Naive thymus-derived CD4-positive, alpha-beta T cell (primary cell): ENCODE data around the gene HAPLN3. TPM values are rescaled to one million over a fixed set of nuclear protein-coding genes. Genes with fewer than 3 reads are reported as not detected.
"Not testable (repeated sequence)": the region's sequence is repeated elsewhere in the genome, so short reads cannot be mapped to it uniquely, and the experiment has no call there.

ENCODE experiments used
- ATAC-seq: fragments of 150-1000 bp; cut with Tn5 transposase; 2 replicates; pipeline ENCODE4 v1.10.0; 2021; ENCODE audit warnings: mild to moderate bottlenecking, moderate library complexity
- CTCF ChIA-PET: fragments of 350-600 bp; sonication (Branson Sonifier 250); formaldehyde crosslinking; loops from one replicate; lab custom pipeline; 2021; ENCODE audit warnings: antibody characterized with exemption; lab: Charles Lee
- POLR2A ChIA-PET: fragments of 350-600 bp; sonication (Branson Sonifier 250); formaldehyde crosslinking; loops from one replicate; lab custom pipeline; 2021; ENCODE audit warnings: antibody characterized with exemption, inconsistent platforms; lab: Charles Lee
- DNase-seq, 9 donors: peaks; one replicate each; pipeline versions ENCODE4 v3.0.0 to v3.0.0-alpha.2; 2020 to 2022; ENCODE audit warnings: mixed read lengths in 1 of 9
- H3K27ac ChIP-seq: one replicate; pipeline ENCODE4 v1.7.0; 2013; ENCODE audit warnings: mild to moderate bottlenecking, low read depth, low read length, moderate library complexity
- H3K27me3 ChIP-seq, 2 donors: one replicate each; pipeline ENCODE4 v1.7.0; 2013; ENCODE audit warnings: low read length in 2 of 2, mild to moderate bottlenecking in 2 of 2, moderate library complexity in 2 of 2; ENCODE audit not compliant: control insufficient read depth in 2 of 2, insufficient read depth in 2 of 2
- H3K36me3 ChIP-seq, 3 experiments: 1 replicate in 2 of 3; 2 replicates in 1 of 3; pipeline ENCODE4 v1.7.0; 2013; ENCODE audit warnings: low read length in 3 of 3, mild to moderate bottlenecking in 3 of 3, moderate library complexity in 1 of 3; ENCODE audit not compliant: insufficient read depth in 3 of 3, control insufficient read depth in 2 of 3
- H3K4me1 ChIP-seq, 2 donors: one replicate each; pipeline ENCODE4 v1.7.0; 2013; ENCODE audit warnings: low read length in 2 of 2, mild to moderate bottlenecking in 2 of 2, moderate library complexity in 1 of 2; ENCODE audit not compliant: control insufficient read depth in 2 of 2, insufficient read depth in 2 of 2
- H3K4me3 ChIP-seq: 2 replicates; pipeline ENCODE4 v1.7.0; 2013; ENCODE audit warnings: mild to moderate bottlenecking, low read length
- H3K9me3 ChIP-seq, 3 experiments: 1 replicate in 2 of 3; 2 replicates in 1 of 3; pipeline ENCODE4 v1.7.0; 2013; ENCODE audit warnings: low read length in 3 of 3; ENCODE audit not compliant: control insufficient read depth in 2 of 3
- H3K27ac Mint-ChIP-seq, 9 donors: one replicate each; pipeline ENCODE4 v1.8.0; 2020 to 2022; ENCODE audit warnings: mixed read lengths in 9 of 9, mild to moderate bottlenecking in 8 of 9, moderate library complexity in 5 of 9, inconsistent platforms in 2 of 9
- H3K27me3 Mint-ChIP-seq, 5 donors: one replicate each; pipeline ENCODE4 v1.8.0; 2021 to 2022; ENCODE audit warnings: mixed read lengths in 5 of 5, mild to moderate bottlenecking in 1 of 5
- H3K36me3 Mint-ChIP-seq, 5 donors: one replicate each; pipeline ENCODE4 v1.8.0; 2020 to 2022; ENCODE audit warnings: mixed read lengths in 5 of 5, mild to moderate bottlenecking in 3 of 5, inconsistent platforms in 1 of 5
- H3K4me1 Mint-ChIP-seq, 7 donors: one replicate each; pipeline ENCODE4 v1.8.0; 2020 to 2022; ENCODE audit warnings: mixed read lengths in 7 of 7, mild to moderate bottlenecking in 3 of 7, inconsistent platforms in 1 of 7
- H3K4me3 Mint-ChIP-seq, 10 donors: one replicate each; pipeline ENCODE4 v1.8.0; 2020 to 2022; ENCODE audit warnings: mild to moderate bottlenecking in 10 of 10, mixed read lengths in 10 of 10, moderate library complexity in 6 of 10, inconsistent platforms in 2 of 10
- H3K9me3 Mint-ChIP-seq, 11 donors: one replicate each; pipeline ENCODE4 v1.8.0; 2020 to 2022; ENCODE audit warnings: mixed read lengths in 11 of 11, mild to moderate bottlenecking in 4 of 11, inconsistent platforms in 1 of 11, moderate library complexity in 1 of 11
- intact Hi-C, 2 donors: fragments of 100-400 bp; cut with micrococcal nuclease; formaldehyde crosslinking; loops; one replicate each; pipeline ENCODE4 v1.15.1; 2023
- polyA plus RNA-seq, 2 donors: library from polyadenylated mRNA; unstranded; fragments of 300-500 nt; fragmentation: Illumina TruSeq; gene quantifications; one replicate each; pipeline ENCODE4 v1.2.3, GENCODE V29; 2021
- total RNA-seq, 6 experiments: library from RNA in 5 of 6; stranded (reverse) in 5 of 6; gene quantifications; 1 replicate in 5 of 6; 2 replicates in 1 of 6; pipeline ENCODE4 v1.2.3 and lab custom pipeline; 2021 to 2026

Gene HAPLN3
- total and polyA plus RNA-seq, 7 experiments from 2014 or later = 37.1 to 158 (median 78.0) TPM

GRCh38 chr15:88932875-88933330 is 37.6 kb upstream of the HAPLN3 start:
- Histone ChIP-seq H3K9me3 (peaks cover 0 to 9% (median 0%) of the 10 kb centered on the region in 3 experiments), H3K27ac (no peak overlapping the region), H3K4me3 (no peak overlapping the region), H3K36me3 (no peaks in the 10 kb centered on the region), H3K27me3 (no peaks in the 10 kb centered on the region), H3K4me1 (no peaks in the 10 kb centered on the region)
- ATAC-seq = no peak
- CTCF ChIA-PET = no interaction called here
- no peak for DNase-seq
- Mint-ChIP-seq H3K4me3 (no peak overlapping the region), H3K9me3 (peaks cover 0 to 28% (median 5%) of the 10 kb centered on the region in 11 donors), H3K27ac (no peak overlapping the region), H3K4me1 (no peaks in the 10 kb centered on the region), H3K27me3 (peaks cover 5 to 23% (median 12%) of the 10 kb centered on the region in 5 donors), H3K36me3 (peaks cover 0 to 7% (median 0%) of the 10 kb centered on the region in 5 donors)
- intact Hi-C loops = no loop called here
- POLR2A ChIA-PET = no interaction called here

DNA sequence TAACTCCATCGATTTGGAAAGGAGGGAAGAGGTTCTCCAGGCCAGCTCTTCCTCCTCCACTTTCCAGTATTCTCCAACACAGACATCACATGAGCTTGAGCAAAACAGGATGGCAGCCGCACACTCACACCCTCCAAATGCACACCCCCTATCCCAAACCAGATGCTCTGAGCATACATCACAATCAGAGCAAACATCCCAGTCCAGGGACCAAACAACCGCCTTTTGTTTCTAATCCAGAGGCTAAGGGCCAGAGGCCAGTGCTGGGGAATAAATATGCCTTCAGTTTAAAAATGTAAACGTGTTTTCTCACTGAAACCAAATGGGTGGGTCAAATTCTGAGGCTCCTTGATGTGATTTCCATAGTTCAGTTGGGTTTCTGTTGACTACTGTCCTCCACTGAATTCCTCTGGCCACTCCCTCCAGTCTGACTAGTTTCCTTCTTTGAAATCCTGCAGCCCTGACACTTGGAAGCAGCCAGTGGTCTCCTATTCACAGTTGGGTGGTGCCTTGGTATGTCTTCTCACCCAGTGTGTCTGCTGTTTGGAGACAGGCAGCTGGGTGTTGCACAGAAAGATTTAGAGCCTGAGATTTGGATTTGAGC is 37.0 kb upstream of the HAPLN3 start:
- peaks cover 0 to 7% (median 0%) of the 10 kb centered on the region in 5 donors for H3K36me3 Mint-ChIP-seq
- no peaks in the 10 kb centered on the region for H3K4me1 Mint-ChIP-seq
- ATAC-seq (no peak), DNase-seq (no peak)
- Histone ChIP-seq H3K27me3 (no peaks in the 10 kb centered on the region), H3K4me1 (no peaks in the 10 kb centered on the region), H3K27ac (no peak overlapping the region), H3K9me3 (peaks cover 0 to 9% (median 0%) of the 10 kb centered on the region in 3 experiments), H3K36me3 (no peaks in the 10 kb centered on the region), H3K4me3 (no peak overlapping the region)
- no peak overlapping the region for H3K27ac Mint-ChIP-seq
- intact Hi-C loops = no loop called here
- ChIA-PET POLR2A (no interaction called here), CTCF (no interaction called here)
- peaks cover 5 to 23% (median 12%) of the 10 kb centered on the region in 5 donors for H3K27me3 Mint-ChIP-seq
- no peak overlapping the region for H3K4me3 Mint-ChIP-seq
- peaks cover 0 to 30% (median 5%) of the 10 kb centered on the region in 11 donors for H3K9me3 Mint-ChIP-seq

GRCh38 chr15:88930579-88930978 is 35.2 kb upstream of the HAPLN3 start:
- H3K4me3 ChIP-seq = no peak overlapping the region
- ChIA-PET POLR2A (no interaction called here), CTCF (no interaction called here)
- H3K27me3 Mint-ChIP-seq = peaks cover 5 to 20% (median 12%) of the 10 kb centered on the region in 5 donors
- H3K9me3 ChIP-seq = peaks cover 0 to 9% (median 0%) of the 10 kb centered on the region in 3 experiments
- H3K4me1 Mint-ChIP-seq = no peaks in the 10 kb centered on the region
- intact Hi-C loops = no loop called here
- H3K27ac ChIP-seq = no peak overlapping the region
- H3K4me3 Mint-ChIP-seq = no peak overlapping the region
- ATAC-seq (no peak), DNase-seq (no peak)
- H3K36me3 ChIP-seq = no peaks in the 10 kb centered on the region
- no peaks in the 10 kb centered on the region for H3K27me3 ChIP-seq
- peaks cover 0 to 30% (median 6%) of the 10 kb centered on the region in 11 donors for H3K9me3 Mint-ChIP-seq
- no peak overlapping the region for H3K27ac Mint-ChIP-seq
- no peaks in the 10 kb centered on the region for H3K4me1 ChIP-seq
- peaks cover 0 to 7% (median 0%) of the 10 kb centered on the region in 5 donors for H3K36me3 Mint-ChIP-seq

DNA sequence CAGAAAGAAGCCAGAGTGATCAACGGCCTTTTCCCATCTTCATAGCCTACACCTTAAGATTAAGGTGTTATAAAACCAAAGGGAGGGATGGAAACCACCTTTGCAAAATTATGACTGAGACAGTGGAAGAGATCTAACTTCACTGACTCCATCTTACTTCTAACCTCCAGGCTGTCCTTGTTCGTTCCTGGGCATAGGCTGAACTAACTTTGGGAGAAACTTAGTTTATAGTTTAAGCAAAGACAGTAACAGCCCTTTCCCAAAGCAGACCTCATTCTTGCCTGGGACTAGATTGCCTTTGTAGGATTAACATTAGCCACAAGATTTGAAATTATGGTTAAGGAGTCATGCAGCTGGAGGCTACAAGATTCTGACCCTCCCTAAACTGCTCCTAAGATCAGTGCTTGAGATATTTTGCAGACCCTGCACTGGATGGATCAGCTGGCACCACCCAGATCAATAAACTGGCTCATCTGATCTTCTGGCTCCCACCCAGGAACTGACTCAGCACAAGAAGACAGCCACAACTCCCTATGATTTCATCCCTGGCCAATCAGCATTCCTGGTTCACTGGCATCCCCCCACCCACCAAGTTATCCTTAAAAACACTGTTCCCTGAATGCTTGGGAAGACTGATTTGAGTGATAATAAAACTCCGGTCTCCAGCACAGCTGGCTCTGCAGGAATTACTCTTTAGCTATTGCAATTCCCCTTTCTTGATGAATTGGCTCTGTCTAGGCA is 34.2 kb upstream of the HAPLN3 start:
- ATAC-seq, H3K36me3 ChIP-seq, H3K27ac ChIP-seq, DNase-seq, H3K4me3 ChIP-seq, H3K4me1 Mint-ChIP-seq, intact Hi-C loops, H3K27me3 ChIP-seq, POLR2A ChIA-PET, H3K4me1 ChIP-seq, CTCF ChIA-PET, H3K27ac Mint-ChIP-seq, H3K4me3 Mint-ChIP-seq, H3K36me3 Mint-ChIP-seq, H3K9me3 ChIP-seq: not testable (repeated sequence)
- H3K9me3 Mint-ChIP-seq = peaks cover 0 to 25% (median 4%) of the 10 kb centered on the region in 11 donors
- H3K27me3 Mint-ChIP-seq = peaks cover 5 to 12% (median 10%) of the 10 kb centered on the region in 5 donors

DNA sequence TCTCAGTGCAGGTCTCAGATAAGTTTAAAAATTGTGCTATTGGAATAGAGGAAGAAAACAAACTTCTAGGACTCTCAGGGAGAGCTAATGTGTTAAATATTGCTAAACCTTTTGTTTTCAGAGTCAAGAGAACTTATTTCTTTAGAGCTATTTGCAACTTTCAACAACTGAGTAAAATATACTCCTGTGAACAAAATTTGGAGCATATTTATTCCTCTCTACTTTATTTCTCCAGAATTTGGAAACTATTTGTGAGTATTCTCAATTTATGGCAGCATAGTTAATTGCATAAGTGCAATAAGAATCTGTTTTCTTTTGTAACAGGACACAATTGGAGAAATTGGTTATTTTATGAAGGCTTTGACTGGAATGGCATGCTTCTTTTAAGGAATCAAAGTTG is 32.8 kb upstream of the HAPLN3 start:
- H3K9me3 ChIP-seq, H3K4me3 ChIP-seq, CTCF ChIA-PET, H3K36me3 ChIP-seq, H3K4me1 Mint-ChIP-seq, H3K36me3 Mint-ChIP-seq, ATAC-seq, H3K27ac Mint-ChIP-seq, H3K27ac ChIP-seq, H3K4me3 Mint-ChIP-seq, POLR2A ChIA-PET, DNase-seq, H3K4me1 ChIP-seq, intact Hi-C loops, H3K27me3 ChIP-seq: not testable (repeated sequence)
- peaks cover 0 to 19% (median 4%) of the 10 kb centered on the region in 11 donors for H3K9me3 Mint-ChIP-seq
- H3K27me3 Mint-ChIP-seq = peaks cover 0 to 13% (median 8%) of the 10 kb centered on the region in 5 donors

- DNase-seq, H3K4me3 ChIP-seq, H3K36me3 ChIP-seq, H3K4me1 ChIP-seq, H3K4me1 Mint-ChIP-seq, H3K4me3 Mint-ChIP-seq, H3K36me3 Mint-ChIP-seq, intact Hi-C loops, H3K27me3 ChIP-seq, H3K27ac ChIP-seq, CTCF ChIA-PET, H3K9me3 ChIP-seq, H3K27me3 Mint-ChIP-seq, ATAC-seq: not testable (repeated sequence)
- H3K27ac Mint-ChIP-seq = peak overlapping the region in 1 of 9 donors; percentile 51
- POLR2A ChIA-PET = interaction anchor here (0.6 kb wide), 1 partner anchor 8 kb away, joined by 3 read pairs; no protein-coding TSS in a partner anchor
- peaks cover 0 to 19% (median 4%) of the 10 kb centered on the region in 11 donors for H3K9me3 Mint-ChIP-seq
These were observed 30.3 kb upstream of the HAPLN3 start for GRCh38 chr15:88925648-88926047.
